Astrocyte of the cerebellum (primary cell): ENCODE results near the gene LIF.

Experiments used
- DNase-seq: peaks from one replicate; pipeline ENCODE4 v3.0.0-alpha.2; 2011; ENCODE audit warnings: low read depth
- H3K4me3 ChIP-seq: 2 replicates; pipeline ENCODE4 v1.5.1; 2011; ENCODE audit warnings: mild to moderate bottlenecking, low read depth, low read length, moderate library complexity
- in situ Hi-C: cut with HindIII; loops from 2 replicates; pipeline ENCODE4 v1.10.0; 2017; ENCODE audit warnings: low sequenced_read_pairs
- TF ChIP-seq, protein P1 (sequence below): IDR thresholded peaks from 2 replicates; pipeline ENCODE4 v1.5.1; 2012; ENCODE audit warnings: low read length, low read depth, moderate library complexity, mild to moderate bottlenecking; ENCODE audit errors: missing control alignments

The LIF gene

DNA sequence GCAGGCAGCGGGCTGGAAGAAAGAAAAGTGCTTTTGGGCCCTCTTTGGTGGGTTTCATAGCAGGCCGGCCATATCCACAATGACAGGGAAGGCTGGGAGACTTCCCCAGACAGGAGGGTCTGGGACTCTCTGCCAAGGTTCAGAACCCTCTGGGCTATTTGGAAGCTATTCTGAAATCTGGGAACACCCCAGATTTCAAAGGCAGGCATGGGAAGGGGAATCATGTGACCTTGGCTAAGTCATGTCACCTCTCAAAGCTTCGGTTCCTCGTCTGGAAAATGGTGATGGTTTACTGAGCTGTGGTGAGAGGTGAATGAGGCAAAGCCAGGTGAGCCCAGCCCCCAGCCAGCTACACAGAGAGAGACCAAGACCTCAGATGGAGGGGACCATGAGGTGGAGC, 38.1 kb upstream of the LIF start:
- in situ Hi-C loops, result loop anchor here (5.0 kb wide), 1 partner anchor 43 kb away; the partner anchor contains the start of gene TBC1D10A
- no peak overlapping the region for H3K4me3 ChIP-seq
- TF ChIP-seq, protein P1, sequence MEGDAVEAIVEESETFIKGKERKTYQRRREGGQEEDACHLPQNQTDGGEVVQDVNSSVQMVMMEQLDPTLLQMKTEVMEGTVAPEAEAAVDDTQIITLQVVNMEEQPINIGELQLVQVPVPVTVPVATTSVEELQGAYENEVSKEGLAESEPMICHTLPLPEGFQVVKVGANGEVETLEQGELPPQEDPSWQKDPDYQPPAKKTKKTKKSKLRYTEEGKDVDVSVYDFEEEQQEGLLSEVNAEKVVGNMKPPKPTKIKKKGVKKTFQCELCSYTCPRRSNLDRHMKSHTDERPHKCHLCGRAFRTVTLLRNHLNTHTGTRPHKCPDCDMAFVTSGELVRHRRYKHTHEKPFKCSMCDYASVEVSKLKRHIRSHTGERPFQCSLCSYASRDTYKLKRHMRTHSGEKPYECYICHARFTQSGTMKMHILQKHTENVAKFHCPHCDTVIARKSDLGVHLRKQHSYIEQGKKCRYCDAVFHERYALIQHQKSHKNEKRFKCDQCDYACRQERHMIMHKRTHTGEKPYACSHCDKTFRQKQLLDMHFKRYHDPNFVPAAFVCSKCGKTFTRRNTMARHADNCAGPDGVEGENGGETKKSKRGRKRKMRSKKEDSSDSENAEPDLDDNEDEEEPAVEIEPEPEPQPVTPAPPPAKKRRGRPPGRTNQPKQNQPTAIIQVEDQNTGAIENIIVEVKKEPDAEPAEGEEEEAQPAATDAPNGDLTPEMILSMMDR, result no peak
- DNase-seq, result no peak

DNA sequence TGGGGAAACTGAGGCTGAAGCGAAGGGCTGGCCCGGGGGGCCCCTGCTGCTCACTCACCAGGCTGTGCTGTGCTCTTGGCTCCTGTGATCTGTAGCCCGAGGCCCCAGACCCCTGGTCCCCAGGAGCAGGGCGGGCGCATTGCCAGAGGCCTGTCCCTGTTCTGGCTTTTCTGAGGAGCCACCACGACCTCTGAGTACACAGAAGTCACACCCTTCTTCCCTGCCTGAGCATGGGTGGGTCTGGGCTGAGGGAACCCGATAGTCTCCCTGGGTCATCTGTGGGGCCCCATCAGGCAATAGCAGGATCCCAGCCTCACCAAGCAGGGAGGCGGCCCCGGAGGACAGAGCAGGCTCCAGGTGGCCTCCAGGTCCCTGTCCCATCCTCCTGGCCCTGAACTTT, 37.6 kb upstream of the LIF start:
- DNase-seq, result no peak

DNA sequence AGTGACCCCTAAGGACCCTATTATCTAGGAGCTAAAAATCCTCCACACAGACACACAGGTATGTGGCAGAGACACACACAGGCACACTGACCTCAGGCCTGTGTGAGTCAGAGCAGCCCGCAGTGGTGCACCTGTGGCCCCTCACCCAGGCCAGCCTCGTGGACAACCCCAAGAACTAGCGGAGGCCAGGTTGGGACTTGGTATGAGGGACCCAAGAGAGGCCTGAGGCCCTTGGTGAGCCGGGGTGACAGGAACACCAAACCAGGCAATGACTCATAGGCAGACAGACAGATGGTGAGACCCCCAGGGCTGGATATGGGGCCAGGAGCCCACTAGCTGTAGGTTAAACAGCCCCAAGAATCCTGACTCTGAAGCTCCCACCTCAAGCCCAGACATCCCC, 36.8 kb upstream of the LIF start:
- DNase-seq, result no peak
- TF ChIP-seq, protein P1, result no peak
- in situ Hi-C loops, result loop anchor here (5.0 kb wide), 1 partner anchor 44 kb away; the partner anchor contains the start of gene TBC1D10A
- H3K4me3 ChIP-seq, result no peak overlapping the region

More for the DNA sequence above, 37.6 kb upstream of the LIF start:
- no peak overlapping the region for H3K4me3 ChIP-seq
- TF ChIP-seq, protein P1, result no peak
- in situ Hi-C loops, result loop anchor here (5.0 kb wide), 1 partner anchor 43 kb away; the partner anchor contains the start of gene TBC1D10A

DNA sequence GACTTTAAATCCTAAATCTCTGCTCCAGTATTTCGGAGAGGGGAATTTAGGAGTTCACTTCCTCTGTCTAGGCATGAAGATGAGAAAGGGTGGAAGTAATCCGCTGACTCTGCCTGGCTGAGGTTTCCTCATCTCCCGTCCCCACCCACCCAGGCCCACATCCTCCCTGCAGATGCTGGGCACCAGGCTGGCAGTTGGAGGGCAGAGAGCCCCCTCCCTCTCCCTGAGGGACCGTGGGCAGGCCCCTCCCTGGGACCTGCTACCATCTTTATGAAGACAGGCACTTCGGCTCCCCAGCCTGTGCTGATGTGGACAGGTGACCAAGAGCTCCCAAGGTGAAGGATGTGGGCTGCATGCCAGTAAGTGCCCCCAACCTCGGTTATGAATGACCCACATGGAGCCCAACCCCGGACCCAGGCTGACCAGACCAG, 36.1 kb upstream of the LIF start:
- TF ChIP-seq, protein P1, result no peak
- in situ Hi-C loops, result loop anchor here (5.0 kb wide), 1 partner anchor 45 kb away; the partner anchor contains the start of gene TBC1D10A
- no peak overlapping the region for H3K4me3 ChIP-seq
- no peak for DNase-seq

DNA sequence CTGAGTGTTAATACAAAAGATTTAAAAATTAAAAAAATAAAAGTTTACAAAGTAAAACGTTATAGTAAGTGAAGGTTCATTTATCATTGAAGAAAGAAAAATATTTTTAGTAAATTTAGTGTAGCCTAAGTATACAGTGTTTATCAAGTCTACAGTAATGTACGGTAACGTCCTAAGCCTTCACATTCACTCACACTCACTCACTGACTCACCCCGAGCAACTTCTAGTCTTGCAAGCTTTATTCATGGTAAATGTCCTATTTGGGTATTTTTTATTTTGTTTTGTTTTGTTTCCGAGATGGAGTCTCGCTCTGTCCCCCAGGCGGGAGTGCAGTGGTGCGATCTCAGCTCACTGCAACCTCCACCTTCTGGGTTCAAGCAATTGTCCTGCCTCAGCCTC, 33.9 kb upstream of the LIF start:
- in situ Hi-C loops, result loop anchor here (5.0 kb wide), 1 partner anchor 47 kb away; the partner anchor contains the start of gene TBC1D10A
- H3K4me3 ChIP-seq, result no peak overlapping the region
- no peak for DNase-seq
- TF ChIP-seq, protein P1, result no peak

DNA sequence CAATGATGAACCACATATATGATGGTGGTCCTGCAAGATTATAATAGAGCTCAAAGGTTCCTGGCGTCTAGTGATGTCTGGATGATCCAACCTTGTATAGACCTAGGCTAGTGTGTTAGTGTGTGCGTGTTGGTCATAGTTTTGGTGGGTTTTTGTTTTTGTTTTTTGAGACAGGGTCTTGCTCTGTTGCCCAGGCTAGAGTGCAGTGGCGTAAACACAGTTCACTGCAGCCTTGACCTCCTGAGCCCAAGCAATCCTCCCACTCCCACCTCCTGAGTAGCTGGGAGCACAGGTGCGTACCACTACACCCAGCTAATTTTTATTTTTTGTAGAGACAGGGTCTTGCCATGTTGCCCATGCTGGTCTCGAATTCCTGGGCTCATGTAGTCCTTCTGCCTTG, 33.4 kb upstream of the LIF start:
- in situ Hi-C loops, result loop anchor here (5.0 kb wide), 1 partner anchor 47 kb away; the partner anchor contains the start of gene TBC1D10A
- no peak overlapping the region for H3K4me3 ChIP-seq
- DNase-seq, result no peak
- TF ChIP-seq, protein P1, result no peak
